ENCODE results near the gene CCDC136. TPM values are rescaled to one million over a fixed set of nuclear protein-coding genes. Genes with fewer than 3 reads are reported as not detected.

CCDC136 gene
- total RNA-seq, 4 donors from 2014 or later: 20.7 to 36.5 (median 33.7) TPM

DNA sequence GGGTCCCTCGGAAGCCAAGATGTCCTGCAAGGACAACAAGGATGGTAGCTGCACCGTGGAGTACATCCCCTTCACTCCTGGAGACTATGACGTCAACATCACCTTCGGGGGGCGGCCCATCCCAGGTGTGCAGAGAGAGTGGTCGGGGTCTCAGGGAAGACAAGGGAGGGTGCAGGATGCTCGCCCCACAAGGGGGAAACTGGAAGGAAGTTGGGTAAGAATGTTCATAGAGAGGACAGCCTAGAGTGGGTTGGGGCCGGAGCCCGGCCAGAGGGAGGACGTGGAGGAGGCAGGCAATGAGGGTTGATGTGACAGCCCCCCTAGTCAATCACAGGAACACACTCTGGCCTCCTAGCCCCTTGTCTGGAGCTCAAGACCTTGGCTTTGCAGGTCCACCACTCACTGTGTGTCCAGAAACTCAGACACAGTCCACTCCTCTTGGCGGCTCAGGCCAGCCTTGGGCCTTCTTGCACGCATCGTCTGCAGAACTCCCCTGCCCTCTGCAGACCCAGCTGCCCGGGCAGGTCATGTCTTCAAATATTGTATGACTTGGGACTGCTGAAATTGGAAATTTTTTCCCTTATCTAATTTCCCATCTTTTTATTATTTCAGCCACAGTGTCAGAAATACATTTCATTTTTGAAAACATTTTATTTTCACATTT is 55.1 kb downstream of the CCDC136 start:
- no peak for DNase-seq (ENCODE audit: extremely low spot score)
- H3K4me1 ChIP-seq: peaks cover 0 to 4% (median 2%) of the 10 kb centered on the region in 4 donors
- 80% methylated on average over 14 of the region's 14 CpGs for WGBS

DNA sequence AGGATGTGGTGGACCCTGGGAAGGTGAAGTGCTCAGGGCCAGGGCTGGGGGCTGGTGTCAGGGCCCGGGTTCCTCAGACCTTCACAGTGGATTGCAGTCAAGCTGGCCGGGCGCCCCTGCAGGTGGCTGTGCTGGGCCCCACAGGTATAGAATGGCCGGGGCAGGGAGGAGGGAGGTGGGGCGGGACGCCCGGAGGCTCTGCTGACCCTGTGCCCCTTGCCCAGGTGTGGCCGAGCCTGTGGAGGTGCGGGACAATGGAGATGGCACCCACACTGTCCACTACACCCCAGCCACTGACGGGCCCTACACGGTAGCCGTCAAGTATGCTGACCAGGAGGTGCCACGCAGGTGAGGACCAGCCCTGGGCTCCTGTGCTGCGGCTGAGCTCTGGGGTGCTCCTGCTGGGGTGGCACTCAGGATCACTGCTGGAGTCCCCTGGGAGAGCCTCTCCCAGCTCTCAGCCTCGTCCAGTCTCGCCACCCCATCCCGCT is 56.0 kb downstream of the CCDC136 start:
- Histone ChIP-seq H3K4me1 (no peaks in the 10 kb centered on the region), H3K27ac (replicated peaks in 1 of 4) (peak overlapping the region in 3 of 4 donors; percentile 32 to 48 (median 40)), H3K36me3 (peaks cover 85 to 100% (median 99%) of the 10 kb centered on the region in 4 donors), H3K4me3 (no peak overlapping the region), H3K9me3 (no peaks in the 10 kb centered on the region), H3K27me3 (no peaks in the 10 kb centered on the region)
- 83% methylated on average over 9 of the region's 17 CpGs for WGBS
- TF ChIP-seq POLR2AphosphoS5 (IDR thresholded peaks at IDR 0.05) (no peak), POLR2A (IDR thresholded peaks at IDR 0.05; ENCODE audit: low read depth) (no peak), EP300 (IDR thresholded peaks at IDR 0.05) (no peak)
- TF ChIP-seq, protein P1, sequence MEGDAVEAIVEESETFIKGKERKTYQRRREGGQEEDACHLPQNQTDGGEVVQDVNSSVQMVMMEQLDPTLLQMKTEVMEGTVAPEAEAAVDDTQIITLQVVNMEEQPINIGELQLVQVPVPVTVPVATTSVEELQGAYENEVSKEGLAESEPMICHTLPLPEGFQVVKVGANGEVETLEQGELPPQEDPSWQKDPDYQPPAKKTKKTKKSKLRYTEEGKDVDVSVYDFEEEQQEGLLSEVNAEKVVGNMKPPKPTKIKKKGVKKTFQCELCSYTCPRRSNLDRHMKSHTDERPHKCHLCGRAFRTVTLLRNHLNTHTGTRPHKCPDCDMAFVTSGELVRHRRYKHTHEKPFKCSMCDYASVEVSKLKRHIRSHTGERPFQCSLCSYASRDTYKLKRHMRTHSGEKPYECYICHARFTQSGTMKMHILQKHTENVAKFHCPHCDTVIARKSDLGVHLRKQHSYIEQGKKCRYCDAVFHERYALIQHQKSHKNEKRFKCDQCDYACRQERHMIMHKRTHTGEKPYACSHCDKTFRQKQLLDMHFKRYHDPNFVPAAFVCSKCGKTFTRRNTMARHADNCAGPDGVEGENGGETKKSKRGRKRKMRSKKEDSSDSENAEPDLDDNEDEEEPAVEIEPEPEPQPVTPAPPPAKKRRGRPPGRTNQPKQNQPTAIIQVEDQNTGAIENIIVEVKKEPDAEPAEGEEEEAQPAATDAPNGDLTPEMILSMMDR (IDR thresholded peaks at IDR 0.05): no peak
- intact Hi-C loops (cut with DNase I): no loop called here
- no peak for DNase-seq (ENCODE audit: extremely low spot score)

More for the DNA sequence above, 55.1 kb downstream of the CCDC136 start:
- intact Hi-C loops (cut with DNase I): no loop called here
- no peaks in the 10 kb centered on the region for H3K27me3 ChIP-seq
- TF ChIP-seq EP300 (IDR thresholded peaks at IDR 0.05) (no peak), POLR2A (IDR thresholded peaks at IDR 0.05; ENCODE audit: low read depth) (no peak), POLR2AphosphoS5 (IDR thresholded peaks at IDR 0.05) (no peak)
- TF ChIP-seq, protein P1 (IDR thresholded peaks at IDR 0.05): no peak
- no peaks in the 10 kb centered on the region for H3K9me3 ChIP-seq
- peak overlapping the region in 1 of 4 donors; percentile 33 for H3K27ac ChIP-seq (replicated peaks in 1 of 4)
- no peak overlapping the region for H3K4me3 ChIP-seq
- H3K36me3 ChIP-seq: peaks cover 83 to 100% (median 99%) of the 10 kb centered on the region in 4 donors

DNA sequence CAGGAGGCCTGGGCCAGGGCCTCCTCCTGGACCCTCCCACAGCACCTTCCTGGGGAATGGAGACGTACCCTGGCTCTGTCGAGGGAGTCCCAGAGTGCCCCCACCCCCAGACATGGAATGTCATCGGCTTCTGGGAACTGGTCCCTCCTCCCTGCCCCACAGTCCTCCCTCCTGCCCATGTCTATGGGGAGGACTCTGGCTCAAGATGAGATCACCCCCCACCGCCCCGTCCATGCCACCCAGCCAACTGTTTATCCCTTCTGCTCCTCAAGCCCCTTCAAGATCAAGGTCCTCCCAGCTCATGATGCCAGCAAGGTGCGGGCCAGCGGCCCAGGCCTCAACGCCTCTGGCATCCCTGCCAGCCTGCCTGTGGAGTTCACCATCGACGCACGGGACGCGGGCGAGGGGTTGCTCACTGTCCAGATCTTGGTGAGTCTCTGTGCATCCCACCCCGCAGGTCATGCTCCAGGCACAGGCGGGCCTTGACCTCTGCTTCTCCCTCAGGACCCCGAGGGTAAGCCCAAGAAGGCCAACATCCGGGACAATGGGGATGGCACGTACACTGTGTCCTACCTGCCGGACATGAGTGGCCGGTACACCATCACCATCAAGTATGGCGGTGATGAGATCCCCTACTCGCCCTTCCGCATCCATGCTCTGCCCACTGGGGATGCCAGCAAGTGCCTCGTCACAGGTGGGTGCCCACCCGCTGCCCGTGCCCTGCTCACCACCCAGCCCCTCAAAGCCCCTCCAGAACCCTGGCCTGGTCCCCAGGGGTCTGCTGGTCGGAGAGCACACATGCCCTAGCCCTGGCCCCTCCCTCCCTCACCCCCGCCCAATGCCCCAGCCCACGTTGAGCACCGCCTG is 56.8 kb downstream of the CCDC136 start:
- intact Hi-C loops (cut with DNase I): no loop called here
- Histone ChIP-seq H3K4me1 (no peaks in the 10 kb centered on the region), H3K4me3 (no peak overlapping the region), H3K9me3 (no peaks in the 10 kb centered on the region), H3K27me3 (no peaks in the 10 kb centered on the region), H3K27ac (replicated peaks in 1 of 4) (peak overlapping the region in 3 of 4 donors; percentile 32 to 48 (median 40)), H3K36me3 (peaks cover 85 to 100% (median 99%) of the 10 kb centered on the region in 4 donors)
- 81% methylated on average over 18 of the region's 31 CpGs for WGBS
- TF ChIP-seq EP300 (IDR thresholded peaks at IDR 0.05) (no peak), POLR2AphosphoS5 (IDR thresholded peaks at IDR 0.05) (peak in 1 of 2 donors; percentile 20), POLR2A (IDR thresholded peaks at IDR 0.05; ENCODE audit: low read depth) (no peak)
- TF ChIP-seq, protein P1 (IDR thresholded peaks at IDR 0.05): no peak
- no peak for DNase-seq (ENCODE audit: extremely low spot score)

DNA sequence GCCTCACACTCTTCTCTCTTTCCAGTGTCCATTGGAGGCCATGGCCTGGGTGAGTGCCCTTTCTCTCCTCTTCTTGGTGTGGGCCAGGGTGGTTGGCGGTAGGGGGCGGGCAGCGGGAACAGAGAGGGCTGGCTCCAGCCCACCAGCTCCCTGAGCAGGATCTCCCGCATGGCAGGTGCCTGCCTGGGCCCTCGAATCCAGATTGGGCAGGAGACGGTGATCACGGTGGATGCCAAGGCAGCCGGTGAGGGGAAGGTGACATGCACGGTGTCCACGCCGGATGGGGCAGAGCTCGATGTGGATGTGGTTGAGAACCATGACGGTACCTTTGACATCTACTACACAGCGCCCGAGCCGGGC is 57.4 kb downstream of the CCDC136 start:
- TF ChIP-seq, protein P1 (IDR thresholded peaks at IDR 0.05): no peak
- TF ChIP-seq POLR2A (IDR thresholded peaks at IDR 0.05; ENCODE audit: low read depth) (no peak), EP300 (IDR thresholded peaks at IDR 0.05) (no peak), POLR2AphosphoS5 (IDR thresholded peaks at IDR 0.05) (no peak)
- intact Hi-C loops (cut with DNase I): no loop called here
- Histone ChIP-seq H3K4me3 (no peak overlapping the region), H3K4me1 (no peaks in the 10 kb centered on the region), H3K27ac (replicated peaks in 1 of 4) (peak overlapping the region in 3 of 4 donors; percentile 32 to 48 (median 40)), H3K9me3 (no peaks in the 10 kb centered on the region), H3K36me3 (peaks cover 86 to 100% (median 99%) of the 10 kb centered on the region in 4 donors), H3K27me3 (no peaks in the 10 kb centered on the region)
- DNase-seq (ENCODE audit: extremely low spot score): no peak
- WGBS: 95% methylated on average over 14 of the region's 16 CpGs

All from esophagus muscularis mucosa (tissue), 4 donors.